LNCaP clone FGC (cell line): ENCODE results near the gene GYG2.
"Not testable (repeated sequence)": the region's sequence is repeated elsewhere in the genome, so short reads cannot be mapped to it uniquely, and the experiment has no call there.

Experiments
- DNase-seq: peaks from one replicate; pipeline ENCODE4 v3.0.0-alpha.2; 2011; ENCODE audit warnings: low read depth
- H3K4me3 ChIP-seq: 2 replicates; pipeline ENCODE4 v1.5.1; 2011; ENCODE audit warnings: mild to moderate bottlenecking, low read depth, low read length, control low read depth
- CTCF ChIP-seq: IDR thresholded peaks from 2 replicates; pipeline ENCODE4 v1.5.1; 2012; ENCODE audit warnings: mild to moderate bottlenecking; ENCODE audit not compliant: control insufficient read depth, insufficient read depth; ENCODE audit errors: extremely low read depth

The GYG2 gene

GRCh38 chrX:2801223-2801622 lies 27.5 kb upstream of the GYG2 start:
- H3K4me3 ChIP-seq: no peak overlapping the region
- no peak for DNase-seq
- no peak for TF ChIP-seq CTCF

- H3K4me3 ChIP-seq, DNase-seq: not testable (repeated sequence)
Measured at GRCh38 chrX:2802376-2803090, 26.2 kb upstream of the GYG2 start.

- not testable (repeated sequence) for DNase-seq, H3K4me3 ChIP-seq
Measured at GRCh38 chrX:2803486-2803885, 25.2 kb upstream of the GYG2 start.

- H3K4me3 ChIP-seq, DNase-seq: not testable (repeated sequence)
Measured at GRCh38 chrX:2804106-2804843, 24.5 kb upstream of the GYG2 start.

- not testable (repeated sequence) for H3K4me3 ChIP-seq
Measured at GRCh38 chrX:2804858-2805257, 23.9 kb upstream of the GYG2 start.

GRCh38 chrX:2811271-2811670 lies 17.5 kb upstream of the GYG2 start:
- no peak for TF ChIP-seq CTCF
- no peak for DNase-seq
- H3K4me3 ChIP-seq: no peak overlapping the region

More at GRCh38 chrX:2804858-2805257, 23.9 kb upstream of the GYG2 start:
- DNase-seq: not testable (repeated sequence)

- DNase-seq, H3K4me3 ChIP-seq: not testable (repeated sequence)
- peak; percentile 55 for TF ChIP-seq CTCF
Measured at GRCh38 chrX:2812161-2812907, 16.4 kb upstream of the GYG2 start.

GRCh38 chrX:2817036-2817435 lies 11.7 kb upstream of the GYG2 start:
- DNase-seq: no peak
- H3K4me3 ChIP-seq: no peak overlapping the region
- no peak for TF ChIP-seq CTCF
